H54 (cell line): ENCODE results near the gene IGF2BP3.
"Not testable (repeated sequence)": the region's sequence is repeated elsewhere in the genome, so short reads cannot be mapped to it uniquely, and the experiment has no call there.

Source experiments
- DNase-seq: peaks from one replicate; pipeline ENCODE4 v3.0.0; 2011; ENCODE audit warnings: low spot score, mixed read lengths; ENCODE audit not compliant: insufficient read length
- FAIRE-seq: peaks from 3 replicates; lab custom pipeline; 2011; peaks lifted over from hg19 to GRCh38; lab: Jason Lieb, UNC
- POLR2A ChIP-seq: IDR thresholded peaks from 2 replicates; pipeline ENCODE4 v1.6.1; 2011; ENCODE audit warnings: low read depth, mild to moderate bottlenecking, low read length

IGF2BP3 gene

GRCh38 chr7:23336799-23337283 is 133.4 kb downstream of the IGF2BP3 start:
- no peak for TF ChIP-seq POLR2A
- FAIRE-seq: no peak
- no peak for DNase-seq

GRCh38 chr7:23336086-23336485 is 134.2 kb downstream of the IGF2BP3 start:
- DNase-seq (no peak), FAIRE-seq (no peak)
- no peak for TF ChIP-seq POLR2A

DNA sequence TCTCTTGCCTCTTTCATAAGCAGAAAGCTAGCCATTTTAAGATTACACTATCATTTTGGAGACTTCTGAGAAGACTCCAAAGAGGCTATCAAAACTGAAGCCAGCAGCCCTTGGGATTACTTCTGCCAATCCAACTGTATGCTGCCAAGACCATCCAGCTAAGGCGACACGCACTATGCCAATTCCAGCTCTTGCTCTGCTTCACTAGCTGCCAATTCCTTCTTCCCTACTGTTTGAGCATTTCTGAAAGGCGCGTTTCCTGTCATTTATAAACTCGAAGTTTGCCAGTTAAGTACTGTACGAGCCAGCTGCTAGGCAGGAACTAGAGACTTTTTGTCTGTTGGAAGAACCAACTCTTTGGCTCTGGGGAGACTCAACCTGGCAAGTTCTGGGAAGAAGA is 134.7 kb downstream of the IGF2BP3 start:
- DNase-seq (no peak), FAIRE-seq (no peak)
- TF ChIP-seq POLR2A: no peak

- TF ChIP-seq POLR2A: no peak
- DNase-seq (no peak), FAIRE-seq (no peak)
Observed at GRCh38 chr7:23335136-23335535, 135.2 kb downstream of the IGF2BP3 start.

- DNase-seq (peak; percentile 77), FAIRE-seq (peak; percentile 98)
- no peak for TF ChIP-seq POLR2A
Observed at GRCh38 chr7:23334482-23335056, 135.7 kb downstream of the IGF2BP3 start.

DNA sequence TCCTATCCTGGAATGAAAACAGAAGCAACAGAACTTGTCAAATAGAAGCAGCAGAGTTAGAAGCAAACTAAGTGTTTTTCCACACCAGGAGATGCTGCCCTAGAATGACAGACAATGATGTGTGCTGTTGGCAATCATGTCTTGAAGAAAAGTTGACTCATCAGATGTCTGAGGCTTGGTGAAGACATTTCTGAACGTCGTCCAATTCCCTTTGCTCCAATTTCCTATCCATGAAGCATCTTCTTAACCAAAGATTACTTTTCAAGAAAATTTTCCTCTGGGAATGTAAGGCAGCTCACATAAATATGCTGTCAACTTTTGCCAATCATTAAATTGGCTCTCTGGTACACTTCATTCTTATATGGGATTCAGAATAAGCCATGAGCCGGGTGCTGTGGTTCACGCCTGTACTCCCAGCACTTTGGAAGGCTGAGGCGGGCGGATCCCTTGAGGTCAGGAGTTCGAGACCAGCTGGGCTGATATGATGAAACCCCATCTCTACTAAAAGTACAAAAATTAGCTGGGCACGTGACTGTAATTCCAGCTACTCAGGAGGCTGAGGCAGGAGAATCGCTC is 136.5 kb downstream of the IGF2BP3 start:
- peak; percentile 89 for FAIRE-seq

GRCh38 chr7:23332910-23333612 is 137.2 kb downstream of the IGF2BP3 start:
- no peak for TF ChIP-seq POLR2A
- DNase-seq: no peak
- FAIRE-seq: no peak

More for the DNA sequence above, 136.5 kb downstream of the IGF2BP3 start:
- DNase-seq: peak; percentile 48
- TF ChIP-seq POLR2A: no peak

GRCh38 chr7:23332193-23332592 is 138.1 kb downstream of the IGF2BP3 start:
- FAIRE-seq (no peak), DNase-seq (no peak)
- no peak for TF ChIP-seq POLR2A

- FAIRE-seq (no peak), DNase-seq (no peak)
- TF ChIP-seq POLR2A: no peak
Observed at GRCh38 chr7:23331132-23331531, 139.2 kb downstream of the IGF2BP3 start.

DNA sequence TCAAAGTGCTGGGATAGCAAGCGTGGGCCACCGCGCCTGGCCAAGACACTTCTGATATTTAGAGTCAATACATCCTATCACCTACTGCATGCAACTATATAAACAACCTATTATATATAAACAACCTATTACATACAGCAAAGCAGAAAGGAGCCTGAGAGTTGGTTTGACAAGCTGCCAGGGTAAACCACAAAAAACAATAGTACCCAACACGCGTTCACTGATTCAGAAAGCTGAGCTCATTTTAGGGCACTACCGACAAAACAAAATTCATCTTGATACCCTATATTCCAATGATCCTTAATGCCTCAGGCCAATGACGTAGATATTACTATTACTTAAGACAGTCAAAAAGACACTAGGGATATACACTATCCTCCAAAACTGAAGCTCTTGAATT is 154.9 kb downstream of the IGF2BP3 start:
- no peak for TF ChIP-seq POLR2A
- no peak for FAIRE-seq
- DNase-seq: peak; percentile 30

GRCh38 chr7:23312141-23312540 is 158.2 kb downstream of the IGF2BP3 start:
- FAIRE-seq, DNase-seq: not testable (repeated sequence)

GRCh38 chr7:23308754-23309153 is 161.5 kb downstream of the IGF2BP3 start:
- DNase-seq (no peak), FAIRE-seq (no peak)
- no peak for TF ChIP-seq POLR2A

- TF ChIP-seq POLR2A: no peak
- no peak for DNase-seq
- FAIRE-seq: no peak
Observed at GRCh38 chr7:23306936-23307521, 163.3 kb downstream of the IGF2BP3 start.

- no peak for TF ChIP-seq POLR2A
- FAIRE-seq (no peak), DNase-seq (peak; percentile 38)
Observed at GRCh38 chr7:23299770-23300300, 170.5 kb downstream of the IGF2BP3 start.
